Left ventricle myocardium superior (tissue), 1 donor: ENCODE results near the gene C1orf210. TPM values are rescaled to one million over a fixed set of nuclear protein-coding genes. Genes with fewer than 3 reads are reported as not detected.

Experiments used
- ATAC-seq: fragments of 200-7000 bp; cut with Tn5 transposase; one replicate; pipeline ENCODE4 v1.9.1; 2020; ENCODE audit warnings: mild to moderate bottlenecking, moderate library complexity
- DNase-seq: peaks from one replicate; pipeline ENCODE4 v3.0.0-alpha.2; 2020
- intact Hi-C: fragments of 100-400 bp; cut with micrococcal nuclease; formaldehyde crosslinking; loops from one replicate; pipeline ENCODE4 v1.11.0; 2022
- total RNA-seq: library from RNA; stranded (reverse); fragmentation: NEBNext Ultra II Directional; extraction: Animal tissue kit (Norgen Biotek cat#: 25700); gene quantifications from one replicate; pipeline ENCODE4 v1.2.1, GENCODE V29; 2021
- donor health status: DM: no; HTN: yes; CAD: no; lungs with severe emphysema.

Gene C1orf210
- total RNA-seq, 1 donor from 2014 or later, result not detected

GRCh38 chr1:43299101-43299500 is 13.7 kb upstream of the C1orf210 start:
- DNase-seq (no peak), ATAC-seq (no peak)
- intact Hi-C loops, result no loop called here

- DNase-seq (no peak), ATAC-seq (no peak)
- intact Hi-C loops, result no loop called here
Measured at GRCh38 chr1:43298055-43298454, 12.7 kb upstream of the C1orf210 start.

GRCh38 chr1:43296207-43296606 is 10.8 kb upstream of the C1orf210 start:
- no peak for ATAC-seq
- intact Hi-C loops, result no loop called here
- DNase-seq, result no peak

GRCh38 chr1:43294761-43295160 is 9.4 kb upstream of the C1orf210 start:
- ATAC-seq (no peak), DNase-seq (no peak)
- intact Hi-C loops, result no loop called here

- DNase-seq (no peak), ATAC-seq (peak; percentile 44)
- intact Hi-C loops, result no loop called here
Measured at GRCh38 chr1:43293896-43294760, 8.7 kb upstream of the C1orf210 start.

GRCh38 chr1:43293176-43293575 is 7.8 kb upstream of the C1orf210 start:
- intact Hi-C loops, result no loop called here
- DNase-seq (no peak), ATAC-seq (no peak)

GRCh38 chr1:43292679-43293078 is 7.3 kb upstream of the C1orf210 start:
- intact Hi-C loops, result no loop called here
- DNase-seq, result no peak
- ATAC-seq, result no peak

- ATAC-seq (no peak), DNase-seq (no peak)
- intact Hi-C loops, result no loop called here
Measured at GRCh38 chr1:43292216-43292615, 6.8 kb upstream of the C1orf210 start.

GRCh38 chr1:43288785-43289706 is 3.7 kb upstream of the C1orf210 start:
- ATAC-seq, result no peak
- intact Hi-C loops, result no loop called here
- no peak for DNase-seq

GRCh38 chr1:43288058-43288784 is 2.8 kb upstream of the C1orf210 start:
- ATAC-seq (no peak), DNase-seq (no peak)
- intact Hi-C loops, result no loop called here

GRCh38 chr1:43286533-43286932 is 1.2 kb upstream of the C1orf210 start:
- intact Hi-C loops, result no loop called here
- DNase-seq (no peak), ATAC-seq (no peak)

- ATAC-seq (no peak), DNase-seq (no peak)
- intact Hi-C loops, result no loop called here
Measured at GRCh38 chr1:43286115-43286514, 734 bp upstream of the C1orf210 start.

- ATAC-seq (no peak), DNase-seq (no peak)
- intact Hi-C loops, result no loop called here
Measured at GRCh38 chr1:43284546-43285110, 753 bp downstream of the C1orf210 start.

- intact Hi-C loops, result no loop called here
- ATAC-seq (no peak), DNase-seq (no peak)
Measured at GRCh38 chr1:43284065-43284464, 1.3 kb downstream of the C1orf210 start.

GRCh38 chr1:43282220-43283195 is 2.9 kb downstream of the C1orf210 start:
- ATAC-seq, result no peak
- no peak for DNase-seq
- intact Hi-C loops, result no loop called here

GRCh38 chr1:43280692-43281091 is 4.7 kb downstream of the C1orf210 start:
- intact Hi-C loops, result no loop called here
- no peak for ATAC-seq
- DNase-seq, result no peak

- DNase-seq (no peak), ATAC-seq (no peak)
- intact Hi-C loops, result no loop called here
Measured at GRCh38 chr1:43279666-43280065, 5.7 kb downstream of the C1orf210 start.

GRCh38 chr1:43279161-43279560 is 6.2 kb downstream of the C1orf210 start:
- ATAC-seq (no peak), DNase-seq (no peak)
- intact Hi-C loops, result no loop called here
